HEK293 (cell line): ENCODE results near the gene SLC25A12.

ENCODE experiments used
- CTCF ChIA-PET: fragments of 350-600 bp; formaldehyde crosslinking; extraction: SDS; loops from one replicate; lab custom pipeline; 2021; ENCODE audit warnings: antibody characterized with exemption; lab: Yijun Ruan, JAX
- POLR2A ChIA-PET: fragments of 300-600 bp; formaldehyde crosslinking; extraction: SDS; loops from one replicate; lab custom pipeline; 2020; ENCODE audit warnings: antibody characterized with exemption, inconsistent platforms; lab: Yijun Ruan, JAX
- H3K27ac ChIP-seq: fragments of 200-500 bp; sonication (Bioruptor generic); 2 replicates; pipeline ENCODE4 v1.5.1; 2014; ENCODE audit warnings: low read depth, low read length, control low read depth, inconsistent platforms; ENCODE audit errors: extremely low read depth
- H3K36me3 ChIP-seq, 2 experiments: fragments of 200-500 bp in 1 of 2; sonication (Bioruptor generic) in 1 of 2; 1 replicate in 1 of 2; 2 replicates in 1 of 2; pipeline ENCODE4 v1.5.1; 2014 to 2017; ENCODE audit warnings: inconsistent platforms in 2 of 2, low read length in 2 of 2; ENCODE audit not compliant: control insufficient read depth in 2 of 2, insufficient read depth in 1 of 2
- H3K4me1 ChIP-seq: fragments of 200-500 bp; sonication (Bioruptor generic); 2 replicates; pipeline ENCODE4 v1.5.1; 2014; ENCODE audit warnings: mild to moderate bottlenecking, low read length, inconsistent platforms; ENCODE audit not compliant: control insufficient read depth, insufficient read depth
- H3K4me3 ChIP-seq: 2 replicates; pipeline ENCODE4 v1.5.1; 2011; ENCODE audit warnings: low read depth, mild to moderate bottlenecking, control low read depth, low read length, moderate library complexity
- H3K9me3 ChIP-seq: fragments of 200-500 bp; sonication (Bioruptor generic); 2 replicates; pipeline ENCODE4 v1.5.1; 2014; ENCODE audit warnings: low read depth, low read length, inconsistent platforms; ENCODE audit not compliant: control insufficient read depth, insufficient read depth
- INSM2 ChIP-seq: fragments of 450-650 bp; formaldehyde crosslinking; IDR thresholded peaks from 2 replicates; pipeline ENCODE4 v1.5.1; 2016; ENCODE audit warnings: missing biosample characterization, missing genetic modification characterization
- OVOL3 ChIP-seq: fragments of 450-650 bp; formaldehyde crosslinking; IDR thresholded peaks from 2 replicates; pipeline ENCODE4 v1.5.1; 2016; ENCODE audit warnings: missing biosample characterization, missing genetic modification characterization
- PBX3 ChIP-seq: sonication (generic); formaldehyde crosslinking; IDR thresholded peaks from 2 replicates; pipeline ENCODE4 v1.8.1; 2022; ENCODE audit warnings: mild to moderate bottlenecking, moderate library complexity, missing genetic modification reagents
- PRDM1 ChIP-seq: fragments of 450-650 bp; formaldehyde crosslinking; IDR thresholded peaks from 2 replicates; pipeline ENCODE4; 2016; ENCODE audit warnings: missing biosample characterization, missing genetic modification characterization
- PRDM10 ChIP-seq: fragments of 450-650 bp; formaldehyde crosslinking; IDR thresholded peaks from 2 replicates; pipeline ENCODE4 v1.5.1; 2016; ENCODE audit warnings: missing biosample characterization, missing genetic modification characterization
- RBAK ChIP-seq: fragments of 450-650 bp; formaldehyde crosslinking; IDR thresholded peaks from 2 replicates; pipeline ENCODE4 v1.5.1; 2016; ENCODE audit warnings: missing biosample characterization, missing genetic modification characterization
- YY1 ChIP-seq: fragments of 450-650 bp; formaldehyde crosslinking; IDR thresholded peaks from 2 replicates; pipeline ENCODE4 v1.5.1; 2018; ENCODE audit warnings: missing biosample characterization, missing genetic modification characterization
- ZFHX2 ChIP-seq: fragments of 450-650 bp; formaldehyde crosslinking; conservative IDR thresholded peaks from 2 replicates; pipeline ENCODE4 v1.5.1; 2016; ENCODE audit warnings: missing biosample characterization, missing genetic modification characterization
- ZNF140 ChIP-seq: fragments of 450-650 bp; formaldehyde crosslinking; IDR thresholded peaks from 2 replicates; pipeline ENCODE4 v1.5.1; 2016; ENCODE audit warnings: missing biosample characterization, missing genetic modification characterization
- ZNF169 ChIP-seq: fragments of 450-650 bp; formaldehyde crosslinking; IDR thresholded peaks from 2 replicates; pipeline ENCODE4 v1.5.1; 2016; ENCODE audit warnings: missing biosample characterization, missing genetic modification characterization
- ZNF175 ChIP-seq: fragments of 450-650 bp; formaldehyde crosslinking; IDR thresholded peaks from 2 replicates; pipeline ENCODE4 v1.5.1; 2016; ENCODE audit warnings: missing biosample characterization, missing genetic modification characterization
- ZNF18 ChIP-seq: fragments of 450-650 bp; formaldehyde crosslinking; IDR thresholded peaks from 2 replicates; pipeline ENCODE4 v1.5.1; 2016; ENCODE audit warnings: missing biosample characterization, missing genetic modification characterization
- ZNF23 ChIP-seq: fragments of 450-650 bp; formaldehyde crosslinking; IDR thresholded peaks from 2 replicates; pipeline ENCODE4 v1.5.1; 2016; ENCODE audit warnings: missing biosample characterization, missing genetic modification characterization, borderline replicate concordance
- ZNF248 ChIP-seq: fragments of 450-650 bp; formaldehyde crosslinking; IDR thresholded peaks from 2 replicates; pipeline ENCODE4 v1.5.1; 2017; ENCODE audit warnings: missing biosample characterization, missing genetic modification characterization
- ZNF266 ChIP-seq: fragments of 450-650 bp; formaldehyde crosslinking; IDR thresholded peaks from 2 replicates; pipeline ENCODE4 v1.5.1; 2016; ENCODE audit warnings: missing biosample characterization, missing genetic modification characterization, low read depth
- ZNF391 ChIP-seq: fragments of 450-650 bp; formaldehyde crosslinking; IDR thresholded peaks from 2 replicates; pipeline ENCODE4 v1.5.1; 2016; ENCODE audit warnings: low read depth, missing biosample characterization, missing genetic modification characterization, borderline replicate concordance
- ZNF426 ChIP-seq: fragments of 450-650 bp; formaldehyde crosslinking; IDR thresholded peaks from 2 replicates; pipeline ENCODE4 v1.5.1; 2017; ENCODE audit warnings: missing biosample characterization, missing genetic modification characterization, mild to moderate bottlenecking, inconsistent platforms, moderate library complexity
- ZNF510 ChIP-seq: fragments of 450-650 bp; formaldehyde crosslinking; IDR thresholded peaks from 2 replicates; pipeline ENCODE4 v1.5.1; 2018; ENCODE audit warnings: mild to moderate bottlenecking, missing genetic modification characterization, missing biosample characterization; ENCODE audit not compliant: insufficient replicate concordance
- ZNF555 ChIP-seq: fragments of 450-650 bp; formaldehyde crosslinking; conservative IDR thresholded peaks from 2 replicates; pipeline ENCODE4 v1.5.1; 2017; ENCODE audit warnings: missing biosample characterization, mild to moderate bottlenecking, missing genetic modification characterization, inconsistent platforms
- ZNF600 ChIP-seq: fragments of 450-650 bp; formaldehyde crosslinking; IDR thresholded peaks from 2 replicates; pipeline ENCODE4 v1.5.1; 2016; ENCODE audit warnings: missing biosample characterization, missing genetic modification characterization
- ZNF624 ChIP-seq: fragments of 450-650 bp; formaldehyde crosslinking; IDR thresholded peaks from 2 replicates; pipeline ENCODE4 v1.5.1; 2017; ENCODE audit warnings: missing biosample characterization, missing genetic modification characterization
- ZNF626 ChIP-seq: fragments of 450-650 bp; sonication (Bioruptor Pico); formaldehyde crosslinking; IDR thresholded peaks from 2 replicates; pipeline ENCODE4 v1.5.1; 2018; ENCODE audit warnings: missing biosample characterization, missing genetic modification characterization, inconsistent platforms
- ZNF843 ChIP-seq: fragments of 450-650 bp; formaldehyde crosslinking; IDR thresholded peaks from 2 replicates; pipeline ENCODE4 v1.5.1; 2016; ENCODE audit warnings: missing biosample characterization, missing genetic modification characterization
- ZSCAN16 ChIP-seq: fragments of 450-650 bp; formaldehyde crosslinking; IDR thresholded peaks from 2 replicates; pipeline ENCODE4 v1.5.1; 2016; ENCODE audit warnings: missing biosample characterization, missing genetic modification characterization
- ZXDB ChIP-seq: fragments of 450-650 bp; formaldehyde crosslinking; IDR thresholded peaks from 2 replicates; pipeline ENCODE4 v1.5.1; 2016; ENCODE audit warnings: missing biosample characterization, missing genetic modification characterization

SLC25A12 gene

GRCh38 chr2:171836146-171836910 is 57.7 kb downstream of the SLC25A12 start:
- POLR2A ChIA-PET = no interaction called here
- H3K27ac ChIP-seq = no peak overlapping the region
- no peaks in the 10 kb centered on the region for H3K9me3 ChIP-seq
- peaks cover 31 to 61% of the 10 kb centered on the region in 2 experiments for H3K36me3 ChIP-seq
- no peaks in the 10 kb centered on the region for H3K4me1 ChIP-seq
- TF ChIP-seq PRDM1 (peak; percentile 56; the same call in 1 of the 2 replicates), PBX3 (CRISPR knock-in tag) (no peak)
- TF ChIP-seq, all 188 proteins: peak for 1
- H3K4me3 ChIP-seq = no peak overlapping the region
- CTCF ChIA-PET = no interaction called here

- Histone ChIP-seq H3K27ac (no peak overlapping the region), H3K9me3 (no peaks in the 10 kb centered on the region), H3K36me3 (peaks cover 34 to 69% of the 10 kb centered on the region in 2 experiments), H3K4me3 (no peak overlapping the region), H3K4me1 (no peaks in the 10 kb centered on the region)
- TF ChIP-seq ZNF510 (tag by site-specific recombination) (no peak), ZNF555 (tag by site-specific recombination) (no peak), ZSCAN16 (tag by site-specific recombination) (no peak), OVOL3 (tag by site-specific recombination) (no peak), YY1 (no peak), PRDM10 (no peak), ZNF624 (tag by site-specific recombination) (no peak), ZXDB (tag by site-specific recombination) (no peak), ZNF843 (tag by site-specific recombination) (no peak), ZNF266 (tag by site-specific recombination) (no peak), RBAK (tag by site-specific recombination) (no peak), ZNF23 (tag by site-specific recombination) (no peak), ZFHX2 (tag by site-specific recombination) (no peak), ZNF391 (tag by site-specific recombination) (no peak)
- CTCF ChIA-PET = no interaction called here
- POLR2A ChIA-PET = no interaction called here
Observed at GRCh38 chr2:171835386-171835785, 58.7 kb downstream of the SLC25A12 start.

- H3K9me3 ChIP-seq = no peaks in the 10 kb centered on the region
- H3K4me3 ChIP-seq = no peak overlapping the region
- no peaks in the 10 kb centered on the region for H3K4me1 ChIP-seq
- no peak overlapping the region for H3K27ac ChIP-seq
- POLR2A ChIA-PET = interaction anchor here (0.6 kb wide), 1 partner anchor 261 kb away, joined by 4 read pairs; no protein-coding TSS in a partner anchor
- peaks cover 31 to 77% of the 10 kb centered on the region in 2 experiments for H3K36me3 ChIP-seq
- CTCF ChIA-PET = interaction anchor here (0.6 kb wide), 1 partner anchor 21 kb away, joined by 3 read pairs; no protein-coding TSS in a partner anchor
- TF ChIP-seq ZNF626 (tag by site-specific recombination) (no peak), ZNF600 (no peak), ZNF140 (tag by site-specific recombination) (no peak), ZNF169 (no peak), ZNF175 (tag by site-specific recombination) (no peak), ZNF248 (tag by site-specific recombination) (no peak), ZNF426 (tag by site-specific recombination) (no peak), ZNF18 (tag by site-specific recombination) (no peak), INSM2 (tag by site-specific recombination) (no peak)
Observed at GRCh38 chr2:171834286-171834685, 59.8 kb downstream of the SLC25A12 start.
